ENCODE data around the gene MAPKAPK2. TPM values are rescaled to one million over a fixed set of nuclear protein-coding genes. Genes with fewer than 3 reads are reported as not detected.

The MAPKAPK2 gene
- total RNA-seq, 6 experiments from 2014 or later, result 80.0 to 89.1 (median 86.0) TPM

- TF ChIP-seq, protein P1, sequence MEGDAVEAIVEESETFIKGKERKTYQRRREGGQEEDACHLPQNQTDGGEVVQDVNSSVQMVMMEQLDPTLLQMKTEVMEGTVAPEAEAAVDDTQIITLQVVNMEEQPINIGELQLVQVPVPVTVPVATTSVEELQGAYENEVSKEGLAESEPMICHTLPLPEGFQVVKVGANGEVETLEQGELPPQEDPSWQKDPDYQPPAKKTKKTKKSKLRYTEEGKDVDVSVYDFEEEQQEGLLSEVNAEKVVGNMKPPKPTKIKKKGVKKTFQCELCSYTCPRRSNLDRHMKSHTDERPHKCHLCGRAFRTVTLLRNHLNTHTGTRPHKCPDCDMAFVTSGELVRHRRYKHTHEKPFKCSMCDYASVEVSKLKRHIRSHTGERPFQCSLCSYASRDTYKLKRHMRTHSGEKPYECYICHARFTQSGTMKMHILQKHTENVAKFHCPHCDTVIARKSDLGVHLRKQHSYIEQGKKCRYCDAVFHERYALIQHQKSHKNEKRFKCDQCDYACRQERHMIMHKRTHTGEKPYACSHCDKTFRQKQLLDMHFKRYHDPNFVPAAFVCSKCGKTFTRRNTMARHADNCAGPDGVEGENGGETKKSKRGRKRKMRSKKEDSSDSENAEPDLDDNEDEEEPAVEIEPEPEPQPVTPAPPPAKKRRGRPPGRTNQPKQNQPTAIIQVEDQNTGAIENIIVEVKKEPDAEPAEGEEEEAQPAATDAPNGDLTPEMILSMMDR (IDR thresholded peaks at IDR 0.05), result no peak
- Mint-ChIP-seq H3K9me3 (no peaks in the 10 kb centered on the region), H3K27ac (no peak overlapping the region), H3K36me3 (ENCODE audit: low read depth) (no peaks in the 10 kb centered on the region), H3K27me3 (ENCODE audit: insufficient read depth) (no peaks in the 10 kb centered on the region; the same call in none of the 2 replicates), H3K4me1 (ENCODE audit: low read depth) (peaks cover 47% of the 10 kb centered on the region), H3K4me3 (no peak overlapping the region)
- DNase-seq, result no peak
Measured at GRCh38 chr1:206751891-206752290, 67.2 kb downstream of the MAPKAPK2 start.

DNA sequence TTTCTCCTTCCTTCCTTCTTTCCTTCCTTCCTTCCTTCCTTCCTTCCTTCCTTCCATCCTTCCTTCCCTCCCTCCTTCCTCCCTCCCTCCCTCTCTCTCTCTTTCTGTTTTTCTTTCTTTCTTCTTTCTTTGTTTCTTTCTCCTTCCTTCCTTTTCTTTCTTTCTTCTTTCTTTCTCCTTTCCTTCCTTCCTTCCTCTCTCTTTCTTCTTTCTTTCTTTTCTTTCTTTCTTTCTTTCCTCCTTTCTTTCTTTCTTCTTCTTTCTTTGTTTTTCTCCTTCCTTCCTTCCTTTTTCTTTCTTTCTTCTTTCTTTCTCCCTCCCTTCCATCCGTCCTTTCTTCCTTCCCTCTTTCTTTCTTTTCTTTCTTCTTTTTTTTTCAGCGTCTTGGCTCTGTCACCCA is 67.8 kb downstream of the MAPKAPK2 start:
- Mint-ChIP-seq H3K27ac (no peak overlapping the region), H3K4me3 (no peak overlapping the region), H3K36me3 (ENCODE audit: low read depth) (no peaks in the 10 kb centered on the region), H3K9me3 (no peaks in the 10 kb centered on the region), H3K27me3 (ENCODE audit: insufficient read depth) (no peaks in the 10 kb centered on the region; the same call in none of the 2 replicates), H3K4me1 (ENCODE audit: low read depth) (peaks cover 47% of the 10 kb centered on the region)
- DNase-seq, result no peak
- TF ChIP-seq, protein P1 (IDR thresholded peaks at IDR 0.05), result no peak

- Mint-ChIP-seq H3K9me3 (no peaks in the 10 kb centered on the region), H3K4me1 (ENCODE audit: low read depth) (peaks cover 44% of the 10 kb centered on the region), H3K27me3 (ENCODE audit: insufficient read depth) (no peaks in the 10 kb centered on the region; the same call in none of the 2 replicates), H3K36me3 (ENCODE audit: low read depth) (no peaks in the 10 kb centered on the region), H3K4me3 (peak overlapping the region; percentile 16; the same call in 1 of the 2 replicates), H3K27ac (0 out of 2 replicates have a peak overlapping the region, but pooled peaks have one; percentile 22)
- TF ChIP-seq, protein P1 (IDR thresholded peaks at IDR 0.05), result no peak
- DNase-seq, result peak; percentile 75
Measured at GRCh38 chr1:206753141-206753540, 68.4 kb downstream of the MAPKAPK2 start.

- TF ChIP-seq, protein P1 (IDR thresholded peaks at IDR 0.05), result no peak
- DNase-seq, result peak; percentile 26
Measured at GRCh38 chr1:206754011-206754410, 69.3 kb downstream of the MAPKAPK2 start.

DNA sequence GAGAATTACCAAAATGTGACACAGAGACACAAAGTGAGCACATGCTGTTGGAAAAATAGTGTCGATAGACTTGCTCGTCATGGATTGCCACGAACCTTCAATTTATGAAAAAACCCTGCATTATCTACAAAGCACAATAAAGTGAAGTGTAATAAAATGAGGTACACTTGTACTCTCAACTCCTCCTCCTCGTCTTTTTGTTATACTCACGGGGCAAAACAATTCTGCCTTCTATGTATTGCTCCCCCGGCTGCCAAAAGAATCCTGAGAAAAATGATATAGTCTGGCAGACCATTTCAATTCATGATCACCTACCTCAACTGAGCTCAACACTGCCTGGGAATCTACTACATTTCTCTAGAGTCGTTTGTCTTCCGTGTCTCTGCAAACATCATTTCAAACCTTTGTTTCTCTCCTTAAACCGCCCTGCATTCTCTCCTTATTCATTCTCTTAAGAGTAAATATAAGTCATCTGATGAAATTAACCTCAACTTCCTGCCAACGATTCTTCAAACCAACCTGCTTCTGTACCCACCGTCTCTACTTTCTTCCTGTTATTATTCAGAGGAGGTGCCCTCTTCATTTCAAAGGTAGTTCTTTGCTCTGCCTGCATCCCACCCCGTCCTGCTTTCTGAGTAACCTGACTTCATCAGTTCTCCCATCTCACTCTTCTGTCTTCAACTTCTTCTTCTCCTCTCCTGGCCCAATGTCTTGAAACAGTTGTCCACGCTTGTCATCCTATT is 73.0 kb downstream of the MAPKAPK2 start:
- Mint-ChIP-seq H3K9me3 (no peaks in the 10 kb centered on the region), H3K4me1 (ENCODE audit: low read depth) (peaks cover 26% of the 10 kb centered on the region), H3K4me3 (no peak overlapping the region), H3K27ac (no peak overlapping the region), H3K27me3 (ENCODE audit: insufficient read depth) (no peaks in the 10 kb centered on the region; the same call in 1 of the 2 replicates), H3K36me3 (ENCODE audit: low read depth) (no peaks in the 10 kb centered on the region)
- no peak for DNase-seq
- TF ChIP-seq, protein P1 (IDR thresholded peaks at IDR 0.05), result no peak

More at GRCh38 chr1:206754011-206754410, 69.3 kb downstream of the MAPKAPK2 start:
- Mint-ChIP-seq H3K27me3 (ENCODE audit: insufficient read depth) (no peaks in the 10 kb centered on the region; the same call in none of the 2 replicates), H3K27ac (peak overlapping the region; percentile 66), H3K9me3 (no peaks in the 10 kb centered on the region), H3K4me3 (peak overlapping the region; percentile 33), H3K4me1 (ENCODE audit: low read depth) (peaks cover 36% of the 10 kb centered on the region), H3K36me3 (ENCODE audit: low read depth) (no peaks in the 10 kb centered on the region)

Measured in HFFc6 (cell line).